Left forelimb (tissue), 1 donor: ENCODE results near the gene GREM2.

ENCODE experiments used
- DNase-seq: peaks from one replicate; pipeline ENCODE4 v3.0.0-alpha.2; 2018; ENCODE audit warnings: low spot score

The GREM2 gene

DNA sequence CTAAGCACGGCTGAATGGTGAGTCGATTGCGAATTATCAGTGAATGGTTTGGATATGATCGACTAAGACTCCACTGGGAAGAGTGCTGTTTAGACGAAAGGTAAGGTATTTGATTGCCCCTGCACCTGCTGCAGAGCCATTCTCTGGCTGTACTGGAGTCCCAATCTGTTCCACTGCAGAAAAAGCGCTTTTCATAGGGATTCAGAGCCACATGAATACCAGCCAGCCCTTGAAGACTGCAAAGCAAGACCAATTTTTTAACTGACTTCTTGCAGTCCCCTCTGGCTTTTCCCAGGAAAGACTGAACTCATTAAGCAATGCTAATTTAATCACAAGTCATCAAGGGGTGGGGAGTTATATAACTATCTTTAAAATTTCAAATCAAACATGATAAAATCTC, 1.3 kb downstream of the GREM2 start:
- no peak for DNase-seq

DNA sequence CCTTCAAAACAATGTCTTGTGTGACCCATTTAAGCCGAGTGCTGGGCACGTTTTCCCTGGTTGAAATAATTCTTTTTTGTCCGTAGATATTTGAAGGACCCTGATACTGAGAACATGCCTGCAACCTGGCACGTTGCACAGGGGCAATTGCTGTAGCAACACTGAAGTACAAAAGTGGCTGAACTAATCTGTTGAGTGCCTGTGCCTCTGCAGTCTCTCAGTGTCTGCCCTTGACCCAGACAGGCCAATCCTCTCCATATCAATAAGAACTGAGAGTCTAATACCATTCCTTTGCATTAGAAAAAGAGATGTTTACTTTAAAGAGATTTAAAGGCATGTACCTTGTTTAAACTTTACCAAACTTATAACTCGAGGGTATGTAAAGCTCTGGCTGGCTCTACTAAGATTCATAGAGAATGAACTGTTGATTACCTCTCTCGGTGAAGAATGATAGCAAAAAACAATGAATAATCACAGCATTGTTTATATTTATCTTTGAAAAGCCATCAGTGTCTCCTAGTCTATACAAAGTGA, 2.4 kb downstream of the GREM2 start:
- DNase-seq, result no peak

DNA sequence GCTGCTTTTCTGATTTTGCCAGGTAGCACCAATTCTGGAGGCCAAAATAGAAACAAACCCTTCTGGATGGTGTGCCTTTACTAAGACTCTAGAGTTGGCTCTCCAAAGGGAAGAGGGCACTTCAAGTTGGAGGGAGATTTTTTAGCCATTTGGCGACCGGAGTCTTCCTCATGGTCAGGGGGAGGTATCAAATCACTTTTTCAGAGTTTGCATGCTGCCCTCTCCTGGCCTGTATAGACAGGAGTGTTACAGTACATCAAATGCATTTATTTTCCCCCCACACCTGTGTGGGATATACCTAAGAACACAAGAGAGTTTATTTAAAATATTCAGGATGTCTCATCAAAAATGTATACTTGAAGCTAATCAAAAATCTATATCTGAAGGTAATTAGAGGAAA, 3.2 kb downstream of the GREM2 start:
- no peak for DNase-seq

DNA sequence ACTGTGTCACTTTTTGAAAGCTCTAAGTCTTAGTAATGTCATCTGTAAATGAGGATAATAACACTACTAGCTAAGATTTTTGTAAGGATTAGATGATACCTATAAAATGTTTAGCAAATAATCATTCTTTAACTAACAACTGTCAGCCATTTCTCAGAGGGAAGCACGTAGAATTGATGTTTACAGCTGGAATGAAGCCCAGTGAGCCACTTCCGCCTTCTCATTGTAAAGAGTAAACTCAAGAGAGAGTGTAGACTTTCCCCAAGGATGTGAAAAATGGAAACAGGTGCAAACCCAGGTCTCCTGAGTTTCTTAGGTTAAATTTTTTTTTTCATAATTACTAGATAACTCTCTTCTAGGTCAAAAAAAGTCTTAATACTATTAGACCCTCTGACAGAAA, 4.9 kb downstream of the GREM2 start:
- no peak for DNase-seq

DNA sequence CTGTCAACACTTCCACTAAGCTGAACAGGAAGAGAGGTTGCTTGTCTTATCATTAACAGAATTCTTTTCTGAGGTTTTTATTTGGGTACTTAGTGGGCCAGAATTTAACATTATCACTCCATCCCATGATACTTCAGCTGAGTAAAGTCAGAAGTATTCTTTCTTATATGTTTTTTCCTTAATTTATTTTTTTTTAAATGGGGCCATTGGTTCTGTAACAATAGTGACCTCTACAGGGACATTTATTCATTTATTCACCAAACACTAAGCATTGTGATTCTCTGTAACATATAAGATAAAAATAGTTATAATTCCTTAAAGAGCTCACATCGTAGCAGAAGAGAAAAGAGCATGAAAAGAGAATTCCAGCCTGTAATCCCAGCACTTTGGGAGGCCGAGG, 9.8 kb downstream of the GREM2 start:
- DNase-seq, result no peak

DNA sequence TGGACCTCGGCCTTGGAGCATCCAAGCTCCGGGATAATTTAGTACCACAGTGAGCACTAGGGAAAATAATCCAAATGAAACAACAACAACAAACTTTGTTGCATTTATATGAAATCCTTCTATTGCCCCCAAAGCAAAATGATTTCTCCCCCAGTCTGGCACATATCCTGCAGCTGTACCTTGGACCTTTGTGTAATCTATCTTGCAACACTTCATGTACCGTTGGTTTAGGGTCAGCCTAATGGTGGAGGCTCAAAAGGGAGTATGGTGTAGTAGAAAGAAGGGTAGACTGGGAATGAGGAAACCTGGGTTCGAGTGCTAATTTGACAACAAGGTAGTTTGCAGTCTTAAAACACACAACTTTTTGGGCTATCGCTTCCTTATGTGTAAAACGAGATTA, 12.1 kb downstream of the GREM2 start:
- no peak for DNase-seq

DNA sequence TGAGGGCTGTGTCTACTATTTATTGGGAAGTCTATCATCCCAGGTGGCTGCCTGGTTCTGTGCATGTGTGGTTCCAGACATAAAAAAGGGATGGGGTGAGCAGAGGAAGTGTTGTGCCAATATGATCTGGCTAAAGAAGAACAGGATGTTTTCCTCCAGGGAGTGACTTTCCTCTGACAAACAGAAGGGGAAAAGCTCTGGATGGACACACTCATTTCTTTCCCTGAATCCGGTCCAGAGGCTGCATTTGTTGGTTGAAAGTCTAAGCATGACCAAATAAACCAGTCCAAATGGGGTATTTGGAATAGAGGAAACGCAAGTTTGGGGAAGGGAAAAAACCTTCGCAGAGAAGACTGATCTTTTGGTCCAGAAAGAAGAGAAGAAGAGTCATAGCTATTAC, 12.7 kb downstream of the GREM2 start:
- DNase-seq, result no peak

DNA sequence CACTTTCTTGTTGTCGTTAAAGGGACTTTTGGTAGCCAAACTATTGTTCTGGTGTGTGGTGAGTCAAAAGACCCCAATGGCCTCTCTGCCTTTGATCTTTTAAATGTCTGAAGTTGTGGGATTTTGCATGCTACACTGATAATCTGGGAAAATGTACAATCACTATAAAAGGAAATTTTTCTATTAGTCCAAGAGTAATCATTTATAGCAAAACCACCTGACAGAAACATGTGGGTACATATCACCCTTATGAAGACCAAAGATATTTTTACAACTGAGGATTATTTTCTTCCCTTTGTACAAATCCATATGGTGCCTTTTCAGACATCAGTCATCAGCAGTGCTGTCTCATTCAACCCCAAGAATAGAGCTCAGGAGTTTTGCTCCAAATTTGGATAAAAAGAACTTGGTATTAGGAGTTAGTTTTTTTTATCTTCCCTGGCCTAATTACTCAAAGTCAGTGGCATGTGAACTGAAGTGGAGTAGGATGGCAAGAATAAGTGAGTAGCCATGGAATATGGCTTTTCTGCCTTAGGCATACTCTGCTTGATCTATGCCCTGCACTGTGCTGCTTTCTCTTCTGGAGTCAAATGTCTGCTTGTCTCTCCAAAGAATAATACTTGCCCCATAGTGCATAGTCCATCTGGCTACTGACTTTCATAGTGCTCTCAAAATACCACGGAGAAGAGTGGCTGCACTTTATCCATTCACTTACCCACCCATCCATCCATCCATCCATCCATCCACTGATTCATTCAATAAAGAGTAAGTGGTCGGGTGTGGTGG, 13.5 kb downstream of the GREM2 start:
- DNase-seq, result no peak

DNA sequence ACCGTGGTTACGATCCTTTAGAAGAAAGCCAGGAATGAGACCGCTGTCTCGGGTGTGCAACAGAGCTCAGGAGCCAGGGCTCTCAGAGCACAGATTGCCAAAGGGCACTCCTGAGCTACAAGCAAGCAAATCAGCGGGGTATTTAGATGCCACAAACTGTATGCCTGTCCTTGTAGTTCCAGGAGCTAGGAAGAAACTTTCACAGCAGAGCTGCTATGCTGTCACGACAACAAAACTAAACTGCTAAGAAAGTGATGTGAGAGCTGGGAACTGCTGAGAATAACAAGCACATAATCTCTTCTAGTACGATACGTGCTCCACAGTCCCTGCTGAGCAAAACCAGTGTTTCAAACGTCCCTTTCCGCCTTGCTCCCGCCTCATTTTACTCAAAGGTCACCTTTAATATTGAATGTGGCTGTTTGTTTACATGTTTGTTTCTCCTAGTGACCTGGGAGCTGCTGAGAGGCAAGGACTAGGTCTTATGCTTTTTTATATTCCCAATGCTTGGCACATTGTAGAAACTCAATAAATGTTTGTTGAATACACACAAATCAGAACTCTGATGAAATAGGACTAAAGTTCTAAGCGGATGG, 14.7 kb downstream of the GREM2 start:
- DNase-seq, result no peak

DNA sequence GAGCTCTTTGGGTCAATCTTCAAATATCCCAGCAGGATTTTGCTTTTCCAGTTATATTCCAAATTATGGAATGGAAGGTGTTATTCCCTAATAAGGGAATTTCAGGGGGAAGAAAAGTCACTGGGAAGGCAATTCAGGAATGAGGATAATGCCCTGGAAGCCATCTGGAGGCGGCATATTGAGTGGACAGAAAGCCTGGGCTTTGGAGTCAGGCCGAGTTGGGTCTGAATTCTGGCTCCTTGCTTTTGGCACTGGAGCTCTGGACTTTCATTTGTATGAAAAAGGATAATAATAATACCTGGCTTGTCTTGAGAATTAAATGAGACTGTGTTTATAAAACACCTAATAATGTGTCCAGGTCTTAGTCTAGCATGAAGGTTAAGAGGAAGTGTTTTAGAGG, 16.5 kb downstream of the GREM2 start:
- DNase-seq, result no peak

DNA sequence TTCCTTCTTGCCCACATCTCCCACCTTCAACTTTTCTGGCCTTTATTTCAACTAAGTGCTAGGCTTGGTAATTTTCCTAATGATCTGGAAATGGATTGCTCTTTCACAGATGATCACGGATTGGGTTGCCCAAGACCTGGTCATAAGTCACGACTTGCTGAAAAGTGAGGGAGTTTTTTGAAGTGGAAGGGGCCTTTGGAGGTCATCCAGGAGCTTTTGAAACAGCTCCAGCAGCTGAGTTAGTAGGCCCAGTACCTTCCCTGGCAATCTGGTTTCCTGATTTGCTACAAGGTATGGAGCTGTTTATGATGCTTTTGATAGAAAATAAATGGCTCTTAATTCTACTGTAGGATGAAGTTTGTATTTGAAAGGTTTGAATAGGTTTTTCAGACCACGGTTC, 20.4 kb downstream of the GREM2 start:
- no peak for DNase-seq

DNA sequence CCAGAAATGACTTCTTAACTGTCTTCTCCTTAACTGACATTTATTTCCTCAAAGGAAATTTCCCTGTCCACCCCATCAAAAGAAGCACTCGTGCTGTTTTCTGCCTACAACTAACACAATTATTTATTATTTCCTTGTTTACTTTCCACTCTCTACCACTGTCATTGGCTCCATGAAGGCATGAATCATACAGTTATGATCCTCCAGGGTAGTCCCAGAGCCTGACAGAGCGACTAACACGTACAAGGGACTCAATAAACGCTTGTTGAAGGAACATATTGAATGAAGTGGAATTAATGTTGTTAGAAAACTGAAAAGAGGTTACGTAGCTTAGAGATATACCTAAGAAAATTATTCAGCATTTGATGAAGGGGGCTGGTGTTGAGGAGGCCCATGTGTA, 20.9 kb downstream of the GREM2 start:
- DNase-seq, result no peak

DNA sequence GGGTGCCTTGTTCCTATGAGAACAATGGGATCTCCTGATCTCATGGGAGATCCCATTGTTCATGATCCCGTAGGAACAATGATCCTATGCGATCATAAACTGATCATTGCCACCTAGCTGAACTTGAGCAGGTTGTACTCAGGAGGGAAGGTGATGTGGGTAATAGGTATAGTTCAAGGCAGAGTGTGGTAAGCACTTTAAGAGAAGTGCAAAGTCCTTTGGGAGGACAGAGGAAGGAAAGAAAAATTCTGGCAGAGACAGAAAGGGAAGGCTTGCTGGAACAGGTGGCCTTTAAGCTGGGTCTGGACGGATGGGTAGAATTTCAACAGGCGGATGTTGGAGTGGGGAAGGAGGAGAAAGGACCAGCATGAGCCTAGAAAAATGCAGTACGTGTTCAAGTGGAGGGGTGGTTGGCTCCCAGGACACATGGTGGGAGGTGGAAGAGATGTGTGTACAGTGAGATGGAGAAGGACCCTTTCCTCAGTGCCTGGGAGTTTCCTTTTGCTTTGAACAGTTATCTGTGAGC, 22.3 kb downstream of the GREM2 start:
- DNase-seq, result no peak

DNA sequence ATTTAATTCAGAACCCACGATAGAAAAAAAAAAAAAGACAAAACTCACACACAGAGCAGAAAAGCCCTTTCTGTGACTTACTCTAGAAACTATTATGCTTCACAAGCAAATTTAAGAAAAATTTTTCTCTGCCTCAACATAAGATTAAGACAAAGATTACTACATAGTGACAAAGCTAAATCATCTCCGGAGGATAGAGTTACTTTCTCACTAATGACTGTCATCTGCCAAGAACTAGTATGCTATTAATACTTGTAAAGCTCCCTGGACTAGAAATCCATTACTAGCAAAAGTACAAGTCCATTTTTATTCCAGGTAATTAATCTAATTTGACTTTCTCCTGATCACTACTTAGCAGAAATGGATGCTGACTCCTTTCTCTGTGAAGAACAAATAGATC, 25.9 kb downstream of the GREM2 start:
- DNase-seq, result no peak

DNA sequence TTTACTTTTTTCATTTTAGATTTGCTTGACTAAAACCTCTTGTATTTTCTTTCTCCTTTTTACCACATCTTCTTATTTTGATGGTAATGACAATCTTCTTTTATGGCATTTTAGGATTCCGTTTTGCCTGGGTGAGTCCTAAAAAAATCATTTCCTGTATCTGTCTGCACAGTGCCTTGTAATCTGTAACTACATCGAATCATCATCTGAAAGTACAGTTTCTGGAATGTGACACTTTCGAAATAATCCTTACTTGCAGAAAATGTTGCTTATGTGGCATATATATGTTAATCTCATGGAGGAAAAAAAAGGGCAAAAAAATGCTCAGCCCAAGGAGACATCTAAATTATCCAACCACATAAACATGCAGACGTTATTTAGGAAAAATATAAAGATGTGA, 29.0 kb downstream of the GREM2 start:
- DNase-seq, result no peak

DNA sequence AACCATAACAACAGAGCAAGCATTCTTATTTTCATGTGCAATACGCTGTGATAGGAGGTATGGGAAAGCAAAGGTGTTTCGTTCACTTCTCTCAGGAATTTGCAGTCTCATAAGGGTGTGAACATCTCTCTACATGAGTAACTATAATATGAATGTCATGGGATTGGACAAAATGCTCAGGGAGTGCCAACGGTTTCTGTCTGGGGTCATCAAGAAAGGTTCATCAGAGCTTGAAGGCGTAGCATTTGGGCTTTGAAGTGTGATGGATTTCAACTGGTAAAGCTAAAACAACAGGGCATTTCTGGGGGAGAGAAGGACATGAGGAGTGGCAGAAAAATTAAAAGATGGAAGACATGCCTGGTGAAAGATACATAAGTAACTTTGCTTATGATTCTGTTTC, 32.4 kb downstream of the GREM2 start:
- no peak for DNase-seq

DNA sequence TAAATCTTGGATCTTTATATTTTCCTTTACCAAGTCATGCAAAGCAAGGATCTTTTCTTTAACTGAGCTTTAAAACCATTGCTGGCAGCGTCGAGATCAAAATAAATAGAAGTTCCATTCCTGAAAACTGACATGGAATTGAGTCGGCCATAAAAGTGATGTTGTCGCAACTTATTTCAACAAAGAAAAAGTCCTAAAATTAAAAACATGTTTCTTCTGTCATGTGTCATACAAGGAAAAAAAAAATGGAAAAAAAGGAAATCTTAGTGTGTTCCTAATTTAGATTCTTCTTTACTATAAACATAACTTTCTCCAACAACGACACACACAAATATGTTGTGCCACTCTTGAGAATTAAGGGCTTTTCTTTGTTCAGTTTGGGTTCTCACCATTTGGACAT, 34.9 kb downstream of the GREM2 start:
- no peak for DNase-seq

DNA sequence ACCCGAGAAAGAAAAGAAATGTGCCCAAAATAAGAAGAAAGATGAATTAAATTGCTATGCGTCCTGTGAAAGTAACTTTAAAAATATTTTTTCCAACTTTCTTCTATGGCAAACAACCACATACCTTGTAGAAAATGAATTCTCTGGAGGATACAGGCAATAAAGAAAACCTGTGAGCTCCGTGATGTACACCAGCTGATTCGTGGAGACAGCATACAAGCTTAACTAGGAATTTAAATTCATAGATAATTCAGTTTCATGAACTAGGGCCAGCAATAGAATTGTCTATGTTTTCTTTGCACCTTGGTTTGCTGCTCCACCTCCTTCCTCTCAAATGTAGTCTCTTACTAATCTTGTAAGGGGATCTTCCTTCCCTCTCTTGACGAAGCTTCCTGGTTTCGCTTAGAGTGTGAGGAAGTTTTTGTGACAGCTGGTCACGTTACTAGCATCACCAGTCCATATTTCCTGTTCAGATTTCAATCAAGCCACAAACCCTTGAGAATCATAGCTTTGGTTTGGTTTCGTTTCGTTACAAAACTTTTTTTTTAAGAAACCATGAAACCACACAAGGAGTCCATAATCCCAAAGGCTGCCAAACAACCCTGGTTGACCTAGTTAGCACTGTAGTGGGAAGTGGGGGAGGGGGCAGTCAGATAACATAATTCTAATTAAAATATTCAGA, 35.8 kb downstream of the GREM2 start:
- DNase-seq, result no peak

DNA sequence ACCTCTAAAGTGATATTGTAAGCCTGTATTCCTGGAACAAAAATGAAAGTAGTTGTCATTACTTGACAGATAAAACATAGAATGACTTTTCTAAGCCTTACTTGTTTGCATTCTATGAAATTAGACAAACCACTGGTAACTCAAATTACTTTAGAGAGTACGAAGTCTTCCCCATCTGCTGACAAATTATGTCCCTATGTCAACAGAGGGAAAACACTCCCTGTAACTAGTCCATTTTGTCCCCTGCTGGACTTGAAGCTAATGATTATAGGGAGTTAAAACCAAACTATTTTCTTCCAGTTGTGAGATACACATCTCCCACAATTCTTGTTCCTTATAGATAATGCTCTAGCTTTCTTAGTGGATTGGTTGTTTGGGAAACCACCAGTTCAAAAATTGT, 39.6 kb downstream of the GREM2 start:
- no peak for DNase-seq

DNA sequence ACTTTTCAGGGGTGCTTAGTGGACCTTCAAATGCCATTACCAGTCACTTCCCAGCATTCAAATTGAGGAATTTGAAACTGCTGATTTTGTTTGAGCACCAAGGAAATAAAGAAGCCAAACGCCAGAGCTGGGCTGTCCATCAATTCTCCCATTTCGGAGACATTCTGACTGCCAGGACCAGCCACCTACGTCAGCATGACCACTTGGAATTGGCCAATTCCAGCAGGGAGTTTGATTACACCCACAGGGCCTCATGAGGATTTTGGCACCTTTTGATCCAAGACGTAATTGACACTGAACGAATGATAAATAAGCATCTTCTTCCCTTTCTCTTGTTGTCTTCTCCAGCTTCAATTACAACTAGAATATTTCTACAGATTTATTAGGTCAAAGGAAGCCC, 40.2 kb downstream of the GREM2 start:
- no peak for DNase-seq

DNA sequence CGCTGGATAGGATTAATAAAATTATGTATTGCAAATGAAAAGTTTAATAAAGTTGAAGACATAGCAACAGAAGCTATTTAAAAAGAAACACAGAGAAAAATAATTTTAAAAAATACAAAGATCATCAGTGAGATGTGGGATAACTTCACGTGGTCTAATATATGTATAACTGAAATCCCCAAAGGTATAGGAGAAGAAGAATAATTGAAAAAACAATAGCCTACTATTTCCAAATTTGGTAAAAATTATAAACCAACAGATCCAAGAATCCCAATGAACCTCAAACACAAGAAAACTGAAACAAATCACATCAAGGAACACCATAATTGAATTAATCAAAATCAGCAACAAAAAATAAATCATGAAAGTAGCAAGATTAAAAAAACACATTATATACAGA, 44.9 kb downstream of the GREM2 start:
- DNase-seq, result no peak

DNA sequence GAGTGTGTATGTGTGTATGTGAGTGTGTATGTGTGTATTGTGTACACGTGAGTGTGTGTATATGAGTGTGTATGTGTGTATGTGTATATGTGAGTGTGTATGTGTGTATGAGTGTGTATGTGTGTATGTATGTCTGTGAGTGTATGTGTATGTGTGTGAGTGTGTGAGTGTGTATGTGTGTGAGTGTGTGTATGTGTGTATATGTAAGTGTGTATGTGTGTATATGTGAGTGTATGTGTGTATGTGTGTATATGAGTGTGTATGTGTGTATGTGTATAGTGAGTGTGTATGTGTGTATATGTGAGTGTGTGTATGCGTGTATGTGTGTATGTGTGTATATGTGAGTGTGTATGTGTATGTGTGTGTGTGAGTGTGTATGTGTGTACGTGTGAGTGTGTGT, 49.2 kb downstream of the GREM2 start:
- DNase-seq, result no peak

DNA sequence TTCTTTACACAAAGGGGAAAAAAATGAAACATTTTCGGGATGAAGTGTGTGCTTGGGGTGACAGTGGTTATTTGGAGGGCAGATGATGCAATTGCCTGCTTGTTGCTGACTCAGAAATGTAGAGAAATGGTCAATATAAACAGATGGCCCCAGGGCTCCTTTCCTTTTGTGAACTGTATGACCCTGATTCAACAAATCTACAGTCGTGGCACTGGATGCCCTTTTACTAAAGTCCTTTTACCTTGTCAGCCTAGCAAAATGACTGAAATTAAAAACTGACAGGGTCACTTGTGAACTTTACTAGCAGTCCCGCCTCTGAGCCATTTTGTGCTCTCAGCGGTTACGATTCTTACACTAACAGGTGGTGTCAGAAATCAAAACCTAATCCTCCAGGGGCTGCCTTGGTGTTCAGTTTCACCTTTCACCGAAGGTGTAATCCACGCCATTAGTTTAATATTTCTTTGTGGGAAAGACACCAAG, 49.8 kb downstream of the GREM2 start:
- DNase-seq, result no peak
